HG03135 (cell line): ENCODE measurements around the gene NAXD.
"Not testable (repeated sequence)": the region's sequence is repeated elsewhere in the genome, so short reads cannot be mapped to it uniquely, and the experiment has no call there.

Experiments used
- ATAC-seq: cut with Tn5 transposase; IDR thresholded peaks from one replicate; pipeline ENCODE4 v1.9.1; 2021; ENCODE audit warnings: mild to moderate bottlenecking, moderate library complexity; ENCODE audit not compliant: unreplicated experiment

The NAXD gene

GRCh38 chr13:110627761-110628476 is 12.6 kb downstream of the NAXD start:
- ATAC-seq: no peak

- ATAC-seq: no peak
Measured at GRCh38 chr13:110628477-110628793, 13.1 kb downstream of the NAXD start.

GRCh38 chr13:110628952-110629701 is 13.8 kb downstream of the NAXD start:
- ATAC-seq: no peak

GRCh38 chr13:110629735-110630134 is 14.4 kb downstream of the NAXD start:
- ATAC-seq: no peak

GRCh38 chr13:110630566-110631119 is 15.3 kb downstream of the NAXD start:
- no peak for ATAC-seq

GRCh38 chr13:110632255-110632654 is 16.9 kb downstream of the NAXD start:
- not testable (repeated sequence) for ATAC-seq

- no peak for ATAC-seq
Measured at GRCh38 chr13:110633776-110634175, 18.4 kb downstream of the NAXD start.

- no peak for ATAC-seq
Measured at GRCh38 chr13:110634558-110634957, 19.2 kb downstream of the NAXD start.

- no peak for ATAC-seq
Measured at GRCh38 chr13:110635405-110636002, 20.2 kb downstream of the NAXD start.

GRCh38 chr13:110636053-110636475 is 20.7 kb downstream of the NAXD start:
- ATAC-seq: no peak

- no peak for ATAC-seq
Measured at GRCh38 chr13:110636701-110637201, 21.4 kb downstream of the NAXD start.

GRCh38 chr13:110637275-110637674 is 21.9 kb downstream of the NAXD start:
- no peak for ATAC-seq

GRCh38 chr13:110637747-110638146 is 22.4 kb downstream of the NAXD start:
- ATAC-seq: no peak

GRCh38 chr13:110638257-110638656 is 22.9 kb downstream of the NAXD start:
- no peak for ATAC-seq

GRCh38 chr13:110638814-110639806 is 23.8 kb downstream of the NAXD start:
- no peak for ATAC-seq

- ATAC-seq: no peak
Measured at GRCh38 chr13:110639935-110640334, 24.6 kb downstream of the NAXD start.

GRCh38 chr13:110640591-110641029 is 25.3 kb downstream of the NAXD start:
- no peak for ATAC-seq

GRCh38 chr13:110641055-110642015 is 26.0 kb downstream of the NAXD start:
- no peak for ATAC-seq

GRCh38 chr13:110642291-110642981 is 27.1 kb downstream of the NAXD start:
- ATAC-seq: no peak
